Kidney (tissue), 14 donors: ENCODE results near the gene KIF22. TPM values are rescaled to one million over a fixed set of nuclear protein-coding genes. Genes with fewer than 3 reads are reported as not detected.

Source experiments
- DNase-seq, 5 donors: peaks; one replicate each; pipeline ENCODE4 v3.0.0-alpha.2; 2013 to 2020
- FAIRE-seq: peaks from 2 replicates; lab custom pipeline; 2012; peaks lifted over from hg19 to GRCh38; lab: Jason Lieb, UNC
- H3K27ac ChIP-seq, 2 donors: one replicate each; pipeline ENCODE4 v1.7.0; 2013; ENCODE audit warnings: low read depth in 2 of 2, low read length in 2 of 2, inconsistent platforms in 1 of 2
- H3K27me3 ChIP-seq: one replicate; pipeline ENCODE4 v1.7.1; 2013; ENCODE audit warnings: low read length, inconsistent platforms; ENCODE audit not compliant: control insufficient read depth, insufficient read depth
- H3K36me3 ChIP-seq, 3 donors: one replicate each; pipeline versions ENCODE4 v1.7.0 to v1.7.1; 2013; ENCODE audit warnings: low read length in 3 of 3, control low read depth in 1 of 3, inconsistent platforms in 1 of 3; ENCODE audit not compliant: insufficient read depth in 3 of 3, control insufficient read depth in 2 of 3
- H3K4me1 ChIP-seq, 3 donors: one replicate each; pipeline versions ENCODE4 v1.7.0 to v1.7.1; 2013; ENCODE audit warnings: low read length in 3 of 3, inconsistent platforms in 1 of 3, low read depth in 1 of 3; ENCODE audit not compliant: control insufficient read depth in 2 of 3, insufficient read depth in 2 of 3
- H3K4me3 ChIP-seq, 3 donors: one replicate each; pipeline versions ENCODE4 v1.7.0 to v1.8.1; 2013; ENCODE audit warnings: low read length in 3 of 3, control low read depth in 1 of 3, inconsistent platforms in 1 of 3
- H3K9ac ChIP-seq, 3 donors: one replicate each; pipeline versions ENCODE4 v1.7.0 to v1.7.1; 2013; ENCODE audit warnings: low read length in 3 of 3, control low read depth in 1 of 3, inconsistent platforms in 1 of 3
- H3K9me3 ChIP-seq, 3 donors: one replicate each; pipeline versions ENCODE4 v1.7.0 to v1.7.1; 2013; ENCODE audit warnings: low read length in 3 of 3, control low read depth in 1 of 3, inconsistent platforms in 1 of 3; ENCODE audit not compliant: control insufficient read depth in 2 of 3, insufficient read depth in 1 of 3
- CTCF ChIP-seq: IDR thresholded peaks from 3 replicates; pipeline ENCODE4 v1.5.1; 2012; ENCODE audit warnings: mild to moderate bottlenecking, moderate library complexity, borderline replicate concordance; ENCODE audit not compliant: insufficient read depth; ENCODE audit errors: extremely low read depth
- intact Hi-C: fragments of 100-400 bp; cut with DNase I; formaldehyde crosslinking; loops from one replicate; pipeline ENCODE4 v1.11.1; 2022
- polyA plus RNA-seq: library from polyadenylated mRNA; stranded (reverse); fragments of 350-450 nt; fragmentation: Illumina TruSeq; extraction: RNeasy Lipid Tissue Mini Kit (QIAGEN cat#74804); gene quantifications from one replicate; pipeline ENCODE4 v1.2.3, GENCODE V29; 2014; ENCODE audit warnings: low read depth, low replicate concordance; ENCODE audit not compliant: insufficient read depth
- total RNA-seq: library from RNA; stranded (reverse); fragmentation: NEBNext Ultra II Directional; extraction: Animal tissue kit (Norgen Biotek cat#: 25700); gene quantifications from one replicate; pipeline ENCODE4 v1.2.1, GENCODE V29; 2021
- donor health status: control.
- donor health status: control.
- donor health status: control.
- donor health status: control.
- donor health status: control.
- donor health status: DM: yes; HTN: yes; CAD: no.
- donor health status: Normal renal cell carcinoma (clear cell type).

KIF22 gene
- total and polyA plus RNA-seq, 2 donors from 2014 or later = 32.3 to 42.9 TPM

GRCh38 chr16:29845656-29846055 is 55.1 kb downstream of the KIF22 start:
- H3K4me3 ChIP-seq = no peak overlapping the region
- FAIRE-seq = no peak
- H3K9me3 ChIP-seq = no peaks in the 10 kb centered on the region
- TF ChIP-seq CTCF = no peak
- peaks cover 0 to 3% (median 0%) of the 10 kb centered on the region in 3 donors for H3K4me1 ChIP-seq
- H3K27ac ChIP-seq = no peak overlapping the region
- H3K9ac ChIP-seq = no peak overlapping the region
- intact Hi-C loops = no loop called here
- no peaks in the 10 kb centered on the region for H3K27me3 ChIP-seq
- H3K36me3 ChIP-seq = peaks cover 0 to 43% (median 32%) of the 10 kb centered on the region in 3 donors
- no peak for DNase-seq

- H3K9me3 ChIP-seq = no peaks in the 10 kb centered on the region
- H3K36me3 ChIP-seq = peaks cover 0 to 25% (median 22%) of the 10 kb centered on the region in 3 donors
- FAIRE-seq (no peak), DNase-seq (peak; percentile 32 to 92 (median 58))
- no peak overlapping the region for H3K9ac ChIP-seq
- H3K4me1 ChIP-seq = peaks cover 0 to 3% (median 0%) of the 10 kb centered on the region in 3 donors
- H3K27ac ChIP-seq = no peak overlapping the region
- TF ChIP-seq CTCF = peak; percentile 76
- intact Hi-C loops = no loop called here
- H3K4me3 ChIP-seq = no peak overlapping the region
- no peaks in the 10 kb centered on the region for H3K27me3 ChIP-seq
Observed at GRCh38 chr16:29848420-29849297, 58.1 kb downstream of the KIF22 start.

GRCh38 chr16:29849505-29849904 is 59.0 kb downstream of the KIF22 start:
- peaks cover 0 to 3% (median 0%) of the 10 kb centered on the region in 3 donors for H3K4me1 ChIP-seq
- no peaks in the 10 kb centered on the region for H3K27me3 ChIP-seq
- no peak overlapping the region for H3K27ac ChIP-seq
- H3K36me3 ChIP-seq = peaks cover 0 to 25% (median 20%) of the 10 kb centered on the region in 3 donors
- TF ChIP-seq CTCF = no peak
- no peaks in the 10 kb centered on the region for H3K9me3 ChIP-seq
- FAIRE-seq (no peak), DNase-seq (peak in 3 of 5 donors; percentile 39 to 75 (median 51))
- no peak overlapping the region for H3K9ac ChIP-seq
- no peak overlapping the region for H3K4me3 ChIP-seq
- intact Hi-C loops = no loop called here
